GM19468 (cell line): ENCODE data around the gene TEDC1.

ENCODE experiments used
- ATAC-seq: cut with Tn5 transposase; IDR thresholded peaks from one replicate; pipeline ENCODE4 v1.9.1; 2021; ENCODE audit warnings: mild to moderate bottlenecking, moderate library complexity, moderate number of reproducible peaks; ENCODE audit not compliant: unreplicated experiment; ENCODE audit errors: extremely low read depth

TEDC1 gene

DNA sequence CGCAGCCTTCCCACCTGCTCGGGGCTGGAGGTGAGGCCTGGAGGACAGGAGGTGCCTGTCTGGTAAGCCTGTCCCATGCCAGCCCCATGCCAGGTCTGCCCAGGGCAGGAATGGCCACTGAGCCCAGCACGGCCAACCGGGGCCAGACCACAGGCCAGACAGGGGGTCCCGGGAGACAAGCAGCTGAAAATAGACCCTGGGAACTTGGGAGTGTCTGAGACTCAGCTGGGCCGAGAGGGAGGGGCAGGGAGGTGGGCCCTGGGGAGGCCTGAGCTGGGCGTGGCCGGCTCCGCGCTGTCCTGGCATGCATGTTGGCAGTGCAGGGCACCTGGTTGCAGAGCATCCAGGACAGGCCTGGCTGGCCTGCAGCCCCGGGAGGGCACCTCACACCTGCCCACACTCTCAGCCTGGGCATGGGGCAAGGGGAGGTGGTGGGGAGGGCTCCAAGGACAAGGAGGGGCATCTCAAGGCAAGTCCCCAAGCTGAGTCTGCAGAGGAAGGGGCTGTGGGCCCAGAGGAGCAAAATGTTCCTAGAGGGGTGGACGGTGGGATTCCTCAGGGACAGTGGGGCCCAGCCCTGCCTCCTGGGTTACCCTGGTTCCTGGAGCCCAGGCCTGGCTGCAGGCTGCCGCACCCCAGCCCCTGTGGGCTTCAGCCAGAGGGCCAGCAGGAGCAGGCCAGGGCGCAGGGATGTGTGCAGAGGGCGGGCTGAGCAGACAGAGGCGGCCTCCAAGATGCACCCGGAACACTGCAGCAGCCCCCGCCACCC lies 7.6 kb upstream of the TEDC1 start:
- ATAC-seq = no peak

DNA sequence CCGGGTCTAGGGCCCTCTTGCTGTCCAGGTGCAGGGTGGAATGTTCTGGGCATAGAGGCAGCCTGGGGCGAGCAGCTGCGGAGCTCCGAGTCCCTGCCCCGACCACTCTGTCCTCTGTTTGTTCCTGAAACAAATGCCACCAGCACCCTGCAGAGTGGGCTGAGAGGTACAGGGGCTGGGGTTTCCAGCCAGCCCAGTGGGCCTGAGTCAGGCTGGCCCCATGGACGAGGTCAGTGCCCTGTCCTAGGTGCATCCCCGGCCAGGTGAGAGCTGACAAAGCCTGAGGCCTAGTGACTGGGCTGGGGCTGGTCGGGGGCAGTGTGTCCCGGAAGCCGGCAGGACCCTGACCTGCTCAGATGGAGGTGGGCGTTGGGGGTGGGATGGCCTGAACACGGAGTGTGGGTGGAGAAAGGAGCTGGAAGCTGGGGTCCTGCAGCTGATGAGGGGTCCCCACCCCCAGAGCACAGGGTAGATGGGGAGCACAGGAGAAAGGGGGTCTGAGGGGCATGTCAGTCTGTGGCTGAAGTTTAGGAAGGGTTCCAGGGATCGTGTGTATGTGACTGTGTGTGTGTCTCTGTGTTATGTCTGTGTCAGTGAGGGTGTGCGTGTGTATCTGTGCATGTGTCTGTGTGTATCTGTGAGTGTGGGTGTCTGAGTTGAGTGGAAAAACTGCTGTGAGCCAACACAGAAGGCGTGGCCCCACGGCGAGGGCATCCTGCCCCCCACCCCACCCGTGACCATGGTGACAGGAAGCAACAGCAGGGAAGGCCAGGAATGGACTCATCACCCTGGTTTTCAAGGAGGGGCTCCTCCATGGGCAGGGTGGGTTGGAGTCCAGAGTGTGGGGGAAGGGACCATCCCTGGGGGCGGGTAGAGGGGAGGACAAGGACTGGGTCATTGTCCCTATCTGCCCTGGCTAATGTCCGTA lies 6.7 kb upstream of the TEDC1 start:
- no peak for ATAC-seq

DNA sequence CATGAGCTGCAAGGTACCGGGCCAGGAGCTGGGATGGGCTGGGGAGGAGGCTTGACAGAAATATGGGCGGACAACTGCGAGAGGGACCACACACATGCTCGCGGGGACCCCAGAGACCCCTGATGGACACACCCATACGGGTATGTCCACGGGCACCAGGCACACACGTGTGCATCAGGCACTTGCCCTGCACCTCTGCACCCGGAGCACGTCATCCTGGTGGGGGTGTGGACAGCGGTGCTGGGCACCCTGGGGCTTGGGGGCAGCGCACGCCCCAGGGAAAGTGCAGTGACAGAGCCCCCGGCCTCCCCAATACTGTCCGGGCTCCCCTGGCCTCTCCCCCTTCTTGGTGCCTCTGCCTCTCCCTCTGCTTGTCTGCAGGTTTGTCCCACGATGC lies 6.1 kb upstream of the TEDC1 start:
- no peak for ATAC-seq

DNA sequence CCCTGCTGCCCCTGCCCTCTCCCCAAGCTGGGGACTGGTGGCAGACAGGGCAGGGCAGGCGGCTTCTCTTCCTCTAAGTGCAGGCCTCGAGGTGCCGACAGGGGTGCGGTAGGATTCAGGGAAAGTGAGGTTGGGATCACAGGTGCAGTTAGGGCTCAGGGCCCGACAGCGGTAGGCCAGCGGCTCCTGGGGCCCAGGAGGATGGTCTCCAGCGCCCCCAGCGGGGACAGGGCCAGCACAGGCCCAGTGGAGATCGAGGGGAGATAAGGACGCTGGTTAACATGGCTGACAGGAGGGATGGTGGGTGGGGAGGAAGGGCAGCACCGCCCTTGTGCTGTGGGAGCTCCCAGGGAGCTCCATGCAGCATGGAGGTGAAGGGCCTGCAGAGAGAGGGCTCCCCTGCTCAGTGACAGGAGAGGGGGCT lies 5.3 kb upstream of the TEDC1 start:
- no peak for ATAC-seq

DNA sequence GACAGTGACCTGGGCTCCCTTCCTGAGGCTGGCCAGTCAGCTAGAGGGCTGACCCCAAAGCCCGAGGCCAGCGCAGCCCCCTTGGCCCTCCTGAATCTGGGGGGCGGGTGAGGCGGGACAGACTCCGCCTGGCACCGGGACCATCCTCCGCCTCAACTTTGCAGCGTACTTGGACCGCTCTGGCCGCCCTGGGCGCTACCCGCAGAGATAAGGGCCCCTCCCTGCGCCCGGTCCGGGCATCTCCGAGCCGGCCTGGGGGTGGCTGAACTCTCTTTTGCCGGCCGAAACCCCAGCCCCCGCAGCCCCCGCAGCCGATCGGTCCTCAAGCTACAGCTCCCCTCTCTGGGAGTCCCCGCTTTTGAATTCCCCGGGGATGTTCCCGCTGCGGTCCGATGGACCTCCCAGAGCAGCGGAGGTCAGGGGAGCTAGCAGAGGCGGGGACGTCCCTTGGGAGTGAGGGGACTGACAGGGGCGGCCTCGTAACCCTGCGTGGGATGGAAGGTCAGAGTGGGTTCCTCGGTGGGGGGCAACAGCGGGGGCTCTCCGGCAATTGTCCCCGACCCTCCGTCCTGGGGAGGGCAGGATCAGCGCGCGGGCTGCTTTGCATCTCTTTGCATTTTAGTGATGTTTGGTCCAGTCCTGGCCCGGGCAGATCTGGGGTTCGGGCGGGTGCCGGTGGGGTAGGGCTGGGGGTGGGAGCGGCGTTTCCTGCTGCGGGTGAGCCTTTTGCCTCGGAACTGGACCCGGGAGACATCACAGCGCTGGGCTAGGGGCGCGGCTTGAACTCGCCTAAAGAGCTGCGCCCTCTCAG lies 4.7 kb upstream of the TEDC1 start, which contains the start of gene CRIP1:
Gene CRIP1 (plus strand): TSS at position 724 of the 811 bp plus-strand sequence. CDS start 374 bp downstream, outside the sequence.
- no peak for ATAC-seq

- no peak for ATAC-seq
These were observed 4.0 kb upstream of the TEDC1 start for GRCh38 chr14:105486974-105487448.

DNA sequence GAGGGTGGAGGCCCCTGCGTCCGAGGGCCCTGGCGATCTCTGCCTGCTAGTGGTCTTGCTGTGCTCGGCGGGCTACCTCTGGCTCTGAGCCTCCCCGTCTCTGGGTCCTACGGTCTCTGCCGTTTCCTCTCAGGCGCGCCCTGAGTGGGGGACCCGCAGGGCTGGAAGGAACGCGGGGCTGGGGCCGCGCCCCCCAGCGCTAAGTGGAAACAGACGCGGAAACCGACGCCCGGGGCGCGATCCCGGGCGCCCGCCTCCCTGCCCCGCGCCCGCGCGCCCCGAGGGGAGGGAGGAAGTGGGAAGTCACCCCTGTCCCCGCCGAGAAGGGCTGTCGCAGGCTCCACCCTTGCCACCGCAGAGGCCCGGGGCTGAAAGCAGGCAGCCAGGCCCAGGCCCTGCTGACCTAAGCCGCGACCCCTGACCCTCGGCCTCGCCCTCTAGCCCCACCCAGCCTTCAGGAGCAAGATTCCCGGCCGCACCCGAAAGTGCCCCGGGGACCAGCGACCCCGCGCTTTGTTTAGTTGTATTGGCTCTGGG lies 3.5 kb upstream of the TEDC1 start:
- ATAC-seq = no peak

- no peak for ATAC-seq
These were observed 2.9 kb upstream of the TEDC1 start for GRCh38 chr14:105487986-105488777.

- no peak for ATAC-seq
These were observed 2.1 kb upstream of the TEDC1 start for GRCh38 chr14:105488781-105489541.

GRCh38 chr14:105489542-105490266 lies 1.3 kb upstream of the TEDC1 start:
- ATAC-seq = no peak

- ATAC-seq = no peak
These were observed 827 bp upstream of the TEDC1 start for GRCh38 chr14:105490267-105490571.

DNA sequence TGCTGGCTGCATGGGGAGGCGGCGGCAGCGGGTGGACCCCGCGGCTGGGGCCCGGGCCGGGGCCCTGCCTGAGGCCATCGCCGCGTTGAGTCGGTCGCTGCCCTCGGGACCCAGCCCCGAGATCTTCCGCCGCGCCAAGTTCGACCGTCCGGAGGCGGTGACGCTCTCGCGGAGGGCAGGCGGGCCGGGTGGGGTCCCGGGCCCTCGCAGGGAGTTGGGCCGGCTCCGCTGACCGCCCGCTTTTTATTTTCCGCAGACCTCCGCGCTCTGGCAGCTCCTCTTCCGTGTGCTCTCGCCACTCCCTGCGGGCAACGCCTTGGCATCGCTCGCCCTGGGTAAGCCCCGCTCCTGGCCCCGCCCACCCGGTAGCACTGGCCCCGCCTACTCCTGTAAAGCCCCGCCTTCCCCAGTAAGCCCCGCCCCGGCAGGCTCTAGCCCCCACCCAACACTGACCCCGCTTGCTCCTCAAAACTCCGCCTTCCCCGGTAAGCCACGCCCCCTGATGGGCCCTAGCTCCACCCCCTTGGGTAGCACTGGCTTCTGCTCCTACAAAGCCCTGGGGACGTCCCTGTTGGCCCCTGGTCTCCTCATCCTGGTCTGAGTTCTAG lies 424 bp downstream of the TEDC1 start:
- no peak for ATAC-seq

DNA sequence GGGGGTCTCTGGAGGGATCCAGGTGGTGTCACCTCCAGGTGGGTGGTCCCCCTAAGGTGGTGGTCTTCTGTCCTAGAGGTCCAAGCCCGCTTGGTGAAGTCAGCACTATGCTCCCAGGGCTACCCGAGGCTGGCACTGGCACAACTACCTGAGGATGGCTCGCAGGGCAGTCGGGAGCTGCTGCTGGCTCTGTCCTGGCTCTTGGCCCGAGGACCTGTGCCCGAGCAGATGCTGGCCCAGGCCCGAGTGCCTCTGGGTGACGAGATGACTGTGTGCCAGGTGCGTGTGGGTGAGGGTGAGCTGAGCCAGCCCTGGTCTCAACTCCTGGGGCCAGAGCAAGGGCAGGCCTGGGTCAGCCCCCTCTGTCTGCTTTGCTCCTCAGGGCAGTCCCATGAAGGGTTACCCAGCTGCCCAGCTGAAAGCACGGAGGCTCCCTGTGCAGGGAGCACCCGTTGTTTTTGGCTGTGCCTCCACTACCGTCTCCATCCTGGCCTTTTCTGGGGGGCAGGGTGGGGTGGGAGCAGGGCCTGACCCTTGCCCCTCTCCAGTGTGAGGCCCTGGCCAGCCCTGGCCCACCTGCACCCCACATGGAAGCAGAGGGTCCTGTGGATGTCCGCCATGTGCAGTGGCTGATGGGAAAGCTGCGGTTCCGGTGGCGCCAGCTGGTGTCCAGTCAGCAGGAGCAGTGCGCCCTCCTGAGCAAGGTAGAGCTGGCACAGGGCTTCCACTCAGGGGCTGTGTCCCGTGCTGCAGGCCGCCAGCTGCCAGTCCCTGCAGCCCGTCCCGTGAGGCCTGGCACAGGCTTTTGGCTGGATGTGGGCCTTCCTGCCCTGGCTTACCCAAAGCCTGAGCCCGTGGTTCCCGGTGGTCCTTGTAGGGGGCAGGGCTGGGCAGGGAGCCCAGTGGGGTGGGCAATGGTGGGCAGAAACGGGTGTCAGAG lies 1.3 kb downstream of the TEDC1 start:
- no peak for ATAC-seq

DNA sequence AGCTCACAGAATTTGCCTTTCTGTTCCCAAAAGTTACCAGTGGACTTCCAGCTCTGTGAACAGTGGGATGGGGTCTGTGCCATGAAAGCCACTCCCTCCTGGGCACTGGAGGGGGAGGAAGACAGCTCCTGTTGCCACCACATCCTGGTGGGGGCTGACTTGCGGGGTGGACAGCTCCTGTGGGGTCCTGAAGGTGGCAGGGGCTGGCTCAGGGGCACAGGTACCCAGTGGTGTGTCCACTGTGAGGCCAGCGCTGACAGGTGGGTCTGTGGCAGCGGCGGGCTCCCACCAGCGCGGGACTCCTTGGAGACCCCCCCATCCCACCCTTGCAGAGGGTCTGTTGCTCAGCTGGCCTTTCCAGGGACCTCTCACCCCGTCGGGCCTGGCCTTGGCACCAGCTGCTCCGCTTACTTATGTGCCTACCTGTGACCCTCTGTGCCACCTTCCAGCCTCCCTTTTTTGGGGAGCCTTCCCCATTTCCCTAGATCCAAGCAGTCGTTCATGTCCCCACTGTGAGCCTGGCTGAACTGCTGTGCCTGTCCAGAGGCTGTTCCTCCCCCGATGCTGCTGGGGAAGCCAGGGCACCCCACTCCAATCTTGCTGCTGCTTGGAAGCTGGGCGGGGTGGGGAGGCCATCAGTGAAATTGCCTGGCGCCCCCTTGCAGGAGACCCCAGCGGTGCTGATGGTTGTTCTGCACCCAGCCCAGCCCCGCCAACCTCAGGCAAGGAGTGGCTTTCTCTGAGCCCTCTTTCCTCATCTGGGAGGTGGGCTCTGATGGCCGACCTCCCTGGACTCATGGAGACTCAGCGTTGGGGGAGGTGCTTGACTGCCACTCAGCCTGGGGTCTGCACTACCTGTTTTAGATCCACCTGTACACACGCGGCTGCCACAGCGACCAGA lies 2.2 kb downstream of the TEDC1 start:
- ATAC-seq = no peak

DNA sequence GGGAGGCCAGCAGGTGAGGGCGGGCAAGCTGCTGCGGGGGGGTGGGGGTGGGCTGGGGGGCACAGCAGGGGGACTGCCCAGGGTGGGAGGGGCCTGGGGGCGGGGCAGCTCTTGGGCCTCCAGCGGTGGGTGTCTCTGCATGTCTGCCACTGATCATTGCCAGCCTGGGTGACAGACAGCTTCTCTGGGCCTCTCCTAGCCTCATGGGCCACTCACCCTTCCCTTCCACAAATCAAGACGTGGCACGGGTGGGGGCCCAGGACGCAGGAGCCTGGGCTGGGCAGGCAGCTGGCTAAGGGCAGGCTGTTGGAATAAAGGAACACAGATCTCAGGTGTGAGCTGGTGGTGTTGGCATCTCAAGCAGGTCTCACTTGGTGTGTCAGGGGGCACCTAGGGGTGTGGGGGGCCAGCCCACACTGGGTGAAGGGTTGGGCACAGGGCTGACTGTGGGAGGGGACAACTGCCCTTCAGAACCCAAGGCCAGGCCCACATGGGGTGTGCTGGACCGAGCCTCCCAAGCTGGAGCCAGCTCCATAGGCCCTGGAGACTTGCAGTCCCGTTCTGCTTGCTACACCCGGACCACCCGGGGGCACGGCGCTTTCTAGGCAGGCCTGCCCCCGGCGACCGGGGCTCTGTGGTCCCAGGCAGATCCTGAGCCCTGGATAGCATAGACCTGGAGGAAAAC lies 3.0 kb downstream of the TEDC1 start:
- ATAC-seq = no peak
